HCT116 (cell line): Measurements from ENCODE around the gene CELF4. TPM values are rescaled to one million over a fixed set of nuclear protein-coding genes. Genes with fewer than 3 reads are reported as not detected.

ENCODE experiments used
- ATAC-seq: fragments of 200-7000 bp; cut with Tn5 transposase; 2 replicates; pipeline ENCODE4 v1.9.1; 2020; ENCODE audit warnings: mild to moderate bottlenecking, moderate library complexity
- BruUV-seq: library from RNA; stranded (reverse); fragments of 400-500 nt; replicated peaks from 2 replicates; lab custom pipeline; 2021; lab: Mats Ljungman, UMichigan
- CTCF ChIA-PET: fragments of 300-600 bp; sonication (Branson Sonifier 250); formaldehyde crosslinking; loops from one replicate; lab custom pipeline; 2021; ENCODE audit warnings: antibody characterized with exemption; lab: Charles Lee
- POLR2A ChIA-PET: fragments of 300-600, 350-600 bp; sonication (Branson Sonifier 250); formaldehyde crosslinking; loops from one replicate; lab custom pipeline; 2021; ENCODE audit warnings: antibody characterized with exemption; lab: Charles Lee
- RAD21 ChIA-PET, 2 experiments: fragments of 300-600 bp; sonication (Branson Sonifier 250); formaldehyde crosslinking; loops; one replicate each; lab custom pipeline; 2023; ENCODE audit warnings: low total read pairs in 2 of 2; ENCODE audit not compliant: uncharacterized antibody in 2 of 2, unreplicated experiment in 2 of 2, low non-redundant PET in 1 of 2; lab: Charles Lee
- DNase-seq: peaks from one replicate; pipeline ENCODE4 v3.0.0-alpha.2; 2010; ENCODE audit warnings: low read depth, low spot score
- H2AFZ ChIP-seq: fragments of 200-600 bp; shearing (Covaris generic), sonication (generic); 2 replicates; pipeline ENCODE4 v1.6.1; 2017; ENCODE audit warnings: low read depth, mixed run types, mixed read lengths, antibody characterized with exemption, low read length; ENCODE audit not compliant: poor library complexity, severe bottlenecking
- H3K27ac ChIP-seq: 2 replicates; pipeline ENCODE4 v1.5.1; 2012; ENCODE audit warnings: low read depth, low read length
- H3K27me3 ChIP-seq: fragments of 200-600 bp; sonication (generic); 2 replicates; pipeline ENCODE4 v1.6.1; 2016; ENCODE audit warnings: mixed run types, low read length, mixed read lengths; ENCODE audit not compliant: insufficient read depth
- H3K36me3 ChIP-seq, 2 experiments: fragments of 200-500 bp in 1 of 2; fragments of 200-600 bp in 1 of 2; sonication (Bioruptor generic) in 1 of 2; sonication (generic) in 1 of 2; 2 replicates each; pipeline versions ENCODE4 v1.5.1 to v1.6.1; 2014 to 2016; ENCODE audit warnings: low read length in 2 of 2, inconsistent platforms in 1 of 2, mixed read lengths in 1 of 2, mixed run types in 1 of 2; ENCODE audit not compliant: insufficient read depth in 2 of 2, control insufficient read depth in 1 of 2
- H3K4me1 ChIP-seq, 2 experiments: fragments of 200-600 bp in 1 of 2; sonication (generic) in 1 of 2; 2 replicates each; pipeline versions ENCODE4 v1.5.1 to v1.6.1; 2012 to 2017; ENCODE audit warnings: low read length in 2 of 2, inconsistent platforms in 1 of 2, mild to moderate bottlenecking in 1 of 2, mixed read lengths in 1 of 2, mixed run types in 1 of 2, moderate library complexity in 1 of 2; ENCODE audit not compliant: insufficient read depth in 2 of 2, control insufficient read depth in 1 of 2
- H3K4me2 ChIP-seq: fragments of 200-600 bp; sonication (generic); 2 replicates; pipeline ENCODE4 v1.6.1; 2017; ENCODE audit warnings: mixed run types, low read length, mixed read lengths
- H3K4me3 ChIP-seq, 2 experiments: fragments of 200-600 bp in 1 of 2; sonication (generic) in 1 of 2; replicated peaks in 1 of 2; 2 replicates each; pipeline ENCODE4 v1.5.1; 2011 to 2016; ENCODE audit warnings: low read length in 2 of 2, control low read depth in 1 of 2, low read depth in 1 of 2, mild to moderate bottlenecking in 1 of 2, mixed read lengths in 1 of 2, mixed run types in 1 of 2
- H3K79me2 ChIP-seq: fragments of 200-600 bp; sonication (generic); 2 replicates; pipeline ENCODE4 v1.6.1; 2017; ENCODE audit warnings: mild to moderate bottlenecking, mixed run types, low read length, moderate library complexity, mixed read lengths; ENCODE audit not compliant: insufficient read depth
- H3K9ac ChIP-seq: fragments of 200-600 bp; sonication (generic); 2 replicates; pipeline ENCODE4 v1.6.1; 2016; ENCODE audit warnings: low read length, mixed read lengths
- H3K9me2 ChIP-seq: fragments of 200-600 bp; sonication (generic), shearing (Covaris generic); 2 replicates; pipeline ENCODE4 v1.6.1; 2017; ENCODE audit warnings: mixed run types, mild to moderate bottlenecking, moderate library complexity; ENCODE audit not compliant: insufficient read depth
- H3K9me3 ChIP-seq, 2 experiments: fragments of 200-500 bp in 1 of 2; fragments of 200-600 bp in 1 of 2; sonication (Bioruptor generic) in 1 of 2; sonication (generic) in 1 of 2; 2 replicates each; pipeline ENCODE4 v1.6.1; 2014 to 2017; ENCODE audit warnings: low read length in 2 of 2, mixed read lengths in 2 of 2, inconsistent platforms in 1 of 2, low read depth in 1 of 2, mild to moderate bottlenecking in 1 of 2, mixed run types in 1 of 2, moderate library complexity in 1 of 2; ENCODE audit not compliant: control insufficient read depth in 1 of 2, insufficient read depth in 1 of 2
- H4K20me1 ChIP-seq: fragments of 200-600 bp; sonication (generic), shearing (Covaris generic); 2 replicates; pipeline ENCODE4 v1.6.1; 2017; ENCODE audit warnings: mixed run types, mild to moderate bottlenecking, moderate library complexity; ENCODE audit not compliant: insufficient read depth
- ATF3 ChIP-seq: IDR thresholded peaks from 2 replicates; pipeline ENCODE4 v1.6.1; 2012
- CBX3 ChIP-seq: IDR thresholded peaks from 2 replicates; pipeline ENCODE4 v1.6.1; 2012; ENCODE audit warnings: low read depth
- CEBPB ChIP-seq: IDR thresholded peaks from 2 replicates; pipeline ENCODE4 v1.6.1; 2012; ENCODE audit warnings: low read depth
- FOSL1 ChIP-seq: IDR thresholded peaks from 2 replicates; pipeline ENCODE4 v1.6.1; 2012; ENCODE audit warnings: low read depth
- JUND ChIP-seq: IDR thresholded peaks from 2 replicates; pipeline ENCODE4 v1.6.1; 2012
- TCF7L2 ChIP-seq: IDR thresholded peaks from 2 replicates; pipeline ENCODE4 v1.7.0; 2011; ENCODE audit warnings: borderline replicate concordance, inconsistent platforms; ENCODE audit not compliant: insufficient read depth, insufficient read length; ENCODE audit errors: extremely low read depth
- YY1 ChIP-seq: IDR thresholded peaks from 2 replicates; pipeline ENCODE4 v1.6.1; 2011; ENCODE audit warnings: low read length, low read depth, moderate library complexity, mild to moderate bottlenecking; ENCODE audit not compliant: insufficient replicate concordance; ENCODE audit errors: extremely low read depth
- ZFX ChIP-seq: fragments of 450-650 bp; IDR thresholded peaks from 2 replicates; pipeline ENCODE4 v1.6.1; 2017
- intact Hi-C: fragments of 100-400 bp; cut with micrococcal nuclease; formaldehyde crosslinking; loops from 2 replicates; pipeline ENCODE4 v1.10.0; 2022
- total RNA-seq: library from RNA; stranded (reverse); gene quantifications from one replicate; pipeline ENCODE4 v1.2.1, GENCODE V29; 2021; ENCODE audit not compliant: unreplicated experiment

CELF4 gene
- total RNA-seq, 1 experiment from 2014 or later, result not detected

DNA sequence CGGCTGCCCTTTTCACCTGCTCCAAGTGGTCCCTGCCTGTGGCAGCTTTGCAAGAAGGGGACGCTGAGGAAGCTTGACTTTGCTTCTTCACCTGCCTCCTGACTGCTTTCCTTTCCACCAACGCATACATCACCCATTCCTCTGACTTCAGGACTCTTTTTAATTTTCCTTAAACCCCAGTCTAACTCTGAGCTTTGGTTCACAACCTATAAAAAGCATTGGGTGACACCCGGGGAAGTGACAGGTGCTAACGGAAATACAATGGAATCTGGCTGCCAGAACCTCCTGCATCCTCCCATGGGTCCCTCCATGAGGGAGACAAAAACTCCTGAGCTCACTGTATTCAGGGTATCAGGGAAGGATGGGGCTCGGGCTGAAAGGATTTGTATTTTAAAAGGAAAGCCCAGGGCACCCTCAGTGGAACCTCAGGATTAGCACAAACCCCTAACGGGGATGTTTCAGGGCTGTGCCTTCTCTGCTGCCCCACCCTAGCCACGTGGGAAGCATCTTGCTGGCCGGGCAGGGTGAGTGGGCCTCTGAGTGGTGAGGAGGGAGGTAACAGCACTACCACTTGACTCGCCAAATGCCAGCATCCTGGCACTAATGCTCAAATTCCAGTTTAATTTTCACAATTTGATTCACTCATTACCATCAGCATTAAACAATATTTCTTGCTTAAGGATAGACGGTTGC, 284.8 kb downstream of the CELF4 start (continued):
- TF ChIP-seq ATF3 (no peak), FOSL1 (no peak), ZFX (no peak), JUND (no peak), YY1 (no peak), CEBPB (no peak), CBX3 (no peak)

DNA sequence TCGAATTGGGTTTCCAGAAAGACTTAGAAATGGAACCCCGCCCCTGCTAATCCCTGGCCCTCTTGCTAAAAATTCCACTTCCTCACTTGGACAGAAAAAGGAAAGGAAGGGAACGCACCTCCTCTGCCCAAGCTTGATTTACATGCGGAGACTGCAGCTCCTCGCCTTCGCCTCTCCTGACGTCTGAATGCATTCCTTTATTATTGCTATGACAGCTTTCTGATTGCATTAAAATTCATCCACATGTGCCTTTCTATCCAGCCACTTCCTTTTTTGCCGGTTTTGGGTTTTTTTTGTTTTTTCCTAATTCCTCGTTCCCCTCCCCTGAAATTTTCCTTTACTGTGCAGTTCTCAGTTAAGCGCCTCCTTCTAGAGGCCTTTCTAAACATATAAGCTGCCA, 287.8 kb downstream of the CELF4 start:
- no peak overlapping the region for H3K27ac ChIP-seq
- H3K36me3 ChIP-seq, result no peaks in the 10 kb centered on the region
- no peaks in the 10 kb centered on the region for H3K79me2 ChIP-seq
- no peak overlapping the region for H3K4me3 ChIP-seq
- BruUV-seq, result no TSS peak
- H3K9me2 ChIP-seq, result no peaks in the 10 kb centered on the region
- TF ChIP-seq TCF7L2 (no peak), ATF3 (no peak)
- TF ChIP-seq, all 23 proteins: peak for 0
- H3K9ac ChIP-seq, result no peak overlapping the region
- no peaks in the 10 kb centered on the region for H4K20me1 ChIP-seq
- H3K4me2 ChIP-seq, result no peak overlapping the region
- intact Hi-C loops, result no loop called here
- no peak overlapping the region for H2AFZ ChIP-seq
- H3K9me3 ChIP-seq, result no peaks in the 10 kb centered on the region
- H3K4me1 ChIP-seq, result no peaks in the 10 kb centered on the region
- ATAC-seq (no peak), DNase-seq (no peak)
- peaks cover 39% of the 10 kb centered on the region for H3K27me3 ChIP-seq
- POLR2A ChIA-PET, result no interaction called here
- CTCF ChIA-PET, result no interaction called here
- RAD21 ChIA-PET, result no interaction called here
